H1 (cell line): ENCODE results near the gene SLC41A1. TPM values are rescaled to one million over a fixed set of nuclear protein-coding genes. Genes with fewer than 3 reads are reported as not detected.

ENCODE experiments used
- CHD1 ChIP-seq: IDR thresholded peaks from 2 replicates; pipeline ENCODE4 v1.6.1; 2012; ENCODE audit warnings: low read depth, low read length, improper control_type of control experiment
- JUND ChIP-seq: IDR thresholded peaks from 2 replicates; pipeline ENCODE4 v1.6.1; 2011; ENCODE audit warnings: mild to moderate bottlenecking, improper control_type of control experiment, low read length
- SAP30 ChIP-seq: fragments of 300-600 bp; sonication (generic); IDR thresholded peaks from 2 replicates; pipeline ENCODE4 v1.7.1; 2012; ENCODE audit warnings: low read length, moderate library complexity, mild to moderate bottlenecking, inconsistent platforms; ENCODE audit not compliant: insufficient read depth, insufficient replicate concordance
- polyA plus RNA-seq, 7 experiments: library from polyadenylated mRNA; depleted of rRNA in 3 of 7; stranded (reverse) in 5 of 7; unstranded in 2 of 7; fragments of >200 nt in 5 of 7; fragments of 200-250 nt in 2 of 7; gene quantifications; 1 replicate in 5 of 7; 2 replicates in 1 of 7; 4 replicates in 1 of 7; pipeline versions ENCODE4 v1.2.1 to v1.2.3, GENCODE V29; 2011 to 2013; ENCODE audit warnings: missing spikeins in 2 of 7, mixed read lengths in 2 of 7
- total RNA-seq: library from RNA; stranded (reverse); fragmentation: NEBNext Ultra II Directional; extraction: Animal tissue kit (Norgen Biotek cat#: 25700); gene quantifications from 2 replicates; pipeline ENCODE4 v1.2.1, GENCODE V29; 2021

Gene SLC41A1
- total and polyA plus RNA-seq, 2 of the 8 experiments (the other 6 are each of a cell fraction or from before 2014, with no cell fraction given) = 41.2 to 42.3 TPM

DNA sequence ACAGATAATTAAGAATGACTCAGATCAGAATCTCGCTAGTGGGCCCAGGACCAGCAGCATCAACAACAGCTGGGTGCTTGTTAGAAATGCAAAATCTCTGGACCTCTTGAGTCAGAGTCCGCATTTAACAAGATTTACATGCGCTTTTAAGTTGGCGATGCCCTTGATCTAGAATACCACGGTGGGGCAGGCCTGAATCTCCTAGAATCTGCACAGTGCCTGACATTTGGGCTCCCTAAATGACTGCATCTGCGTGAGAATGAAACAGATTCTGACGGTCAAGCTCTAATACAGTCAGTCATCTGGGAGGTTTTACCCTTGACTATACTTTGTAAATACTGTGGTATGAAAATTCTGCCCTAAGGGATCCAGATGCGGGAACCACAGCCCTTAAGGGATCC lies 20.5 kb downstream of the SLC41A1 start (continued):
- no peak for TF ChIP-seq JUND
- TF ChIP-seq CHD1 = no peak
- no peak for TF ChIP-seq SAP30
